Measurements from ENCODE around the gene RPS15A.
"Not testable (repeated sequence)": the region's sequence is repeated elsewhere in the genome, so short reads cannot be mapped to it uniquely, and the experiment has no call there.

RPS15A gene

GRCh38 chr16:18796377-18796776 lies 6.2 kb upstream of the RPS15A start:
- no peak for DNase-seq

- DNase-seq: no peak
These were observed 2.8 kb upstream of the RPS15A start for GRCh38 chr16:18792836-18793433.

GRCh38 chr16:18789515-18789849 lies 652 bp downstream of the RPS15A start:
- DNase-seq: no peak

GRCh38 chr16:18788828-18789514 lies 1.2 kb downstream of the RPS15A start:
- no peak for DNase-seq

- no peak for DNase-seq
These were observed 5.1 kb downstream of the RPS15A start for GRCh38 chr16:18784917-18785623.

GRCh38 chr16:18783430-18784341 lies 6.4 kb downstream of the RPS15A start:
- no peak for DNase-seq

- no peak for DNase-seq
These were observed 7.3 kb downstream of the RPS15A start for GRCh38 chr16:18782697-18783429.

GRCh38 chr16:18781232-18781631 lies 8.9 kb downstream of the RPS15A start:
- not testable (repeated sequence) for DNase-seq

- not testable (repeated sequence) for DNase-seq
These were observed 9.6 kb downstream of the RPS15A start for GRCh38 chr16:18780460-18781026.

GRCh38 chr16:18777664-18778063 lies 12.5 kb downstream of the RPS15A start:
- not testable (repeated sequence) for DNase-seq

- DNase-seq: not testable (repeated sequence)
These were observed 13.8 kb downstream of the RPS15A start for GRCh38 chr16:18776334-18776733.

- DNase-seq: peak; percentile 50
These were observed 15.5 kb downstream of the RPS15A start for GRCh38 chr16:18774651-18775050.

GRCh38 chr16:18772171-18772570 lies 18.0 kb downstream of the RPS15A start:
- not testable (repeated sequence) for DNase-seq

GRCh38 chr16:18770336-18770962 lies 19.7 kb downstream of the RPS15A start:
- not testable (repeated sequence) for DNase-seq

- DNase-seq: not testable (repeated sequence)
These were observed 22.9 kb downstream of the RPS15A start for GRCh38 chr16:18767217-18767616.

GRCh38 chr16:18762713-18763112 lies 27.4 kb downstream of the RPS15A start:
- not testable (repeated sequence) for DNase-seq

GRCh38 chr16:18759598-18760520 lies 30.3 kb downstream of the RPS15A start:
- not testable (repeated sequence) for DNase-seq

- not testable (repeated sequence) for DNase-seq
These were observed 32.0 kb downstream of the RPS15A start for GRCh38 chr16:18757960-18758660.

- DNase-seq: not testable (repeated sequence)
These were observed 33.5 kb downstream of the RPS15A start for GRCh38 chr16:18756639-18757038.

GRCh38 chr16:18742870-18743269 lies 47.3 kb downstream of the RPS15A start:
- DNase-seq: not testable (repeated sequence)

Measured in GF-D8 (cell line).